Measurements from ENCODE around the gene CAPN10.

The CAPN10 gene

DNA sequence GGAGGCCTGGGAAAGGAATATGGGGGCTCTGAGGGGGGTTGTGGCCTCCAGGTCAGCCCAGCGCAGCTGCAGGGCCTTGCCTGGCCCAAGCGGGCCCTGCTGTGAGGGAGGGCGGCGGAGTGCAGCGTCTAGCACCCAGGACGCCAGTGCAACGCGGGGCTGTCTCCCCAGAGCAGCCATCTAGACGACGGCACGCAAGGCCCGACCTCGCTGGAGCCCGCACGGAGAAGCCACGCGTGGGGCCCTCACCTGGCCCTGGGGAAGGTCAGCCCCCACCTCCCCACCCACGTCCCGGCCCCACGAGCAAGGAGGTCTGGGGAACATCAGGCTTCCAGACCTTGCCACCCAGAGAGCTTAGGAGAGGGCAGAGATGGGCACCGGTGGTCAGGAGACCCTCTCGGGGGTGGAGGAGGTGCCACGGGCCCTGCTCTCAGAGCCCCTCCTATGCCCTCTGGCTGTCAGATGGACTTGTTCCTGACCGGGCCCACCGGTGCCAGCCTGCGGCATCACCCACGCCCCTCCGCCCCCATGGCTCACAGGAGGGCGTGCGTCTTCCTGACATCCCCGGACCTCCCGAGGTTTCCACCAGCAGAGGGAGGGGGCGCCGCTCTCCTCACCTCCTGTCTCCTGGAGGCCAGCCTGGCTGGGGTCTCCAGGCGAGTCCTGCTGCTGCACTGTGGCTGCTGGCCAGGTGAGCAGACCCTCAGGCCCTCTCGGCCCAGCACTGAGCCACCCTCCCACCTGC is 55.7 kb downstream of the CAPN10 start:
- no peak for FAIRE-seq

- FAIRE-seq = no peak
Observed at GRCh38 chr2:240642806-240643092, 56.2 kb downstream of the CAPN10 start.

- no peak for FAIRE-seq
Observed at GRCh38 chr2:240643093-240643810, 56.7 kb downstream of the CAPN10 start.

- FAIRE-seq = no peak
Observed at GRCh38 chr2:240643811-240644150, 57.2 kb downstream of the CAPN10 start.

GRCh38 chr2:240644171-240644651 is 57.7 kb downstream of the CAPN10 start:
- FAIRE-seq = no peak

DNA sequence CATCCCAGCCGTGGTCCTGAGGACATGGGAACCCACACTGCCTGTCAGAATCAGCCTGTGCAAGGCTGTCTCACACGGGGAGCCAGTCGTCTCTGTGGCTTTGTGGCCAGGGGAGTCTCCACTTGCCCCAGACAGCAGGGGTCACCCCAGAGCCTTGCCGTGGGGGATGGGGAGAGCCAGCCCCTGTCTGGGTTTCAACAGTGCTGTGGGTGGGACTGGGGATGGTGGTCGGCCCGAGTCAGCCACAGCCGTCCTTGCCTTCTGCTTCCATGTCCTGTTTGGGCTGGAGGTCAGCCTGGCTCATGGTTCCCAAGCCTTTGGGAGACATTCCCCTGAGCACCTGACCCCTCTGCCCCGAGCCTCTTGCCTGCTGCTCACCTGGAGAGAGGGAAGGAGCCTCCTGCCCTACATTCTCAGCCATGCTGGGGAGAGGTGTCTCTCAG is 58.3 kb downstream of the CAPN10 start:
- no peak for FAIRE-seq

DNA sequence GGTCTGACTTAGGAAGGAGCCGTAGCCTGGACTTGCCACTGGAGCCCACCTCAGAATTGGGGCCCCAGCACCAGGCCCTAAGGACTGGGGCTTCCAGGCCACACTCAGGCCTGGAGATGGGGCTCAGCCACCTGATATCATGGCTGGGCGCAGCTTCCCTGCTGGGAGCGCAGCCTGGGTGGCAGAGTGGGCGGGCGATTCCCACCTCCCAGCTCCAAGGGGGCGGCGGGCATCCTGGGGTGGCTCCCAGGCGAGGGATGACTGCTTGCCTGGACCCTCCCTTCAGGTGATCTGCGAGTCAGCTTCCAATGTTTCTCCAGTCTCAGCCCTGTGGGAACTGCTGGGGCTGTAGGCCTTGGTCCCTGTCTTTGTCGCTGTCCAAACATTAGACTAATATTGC is 58.8 kb downstream of the CAPN10 start:
- FAIRE-seq = no peak

DNA sequence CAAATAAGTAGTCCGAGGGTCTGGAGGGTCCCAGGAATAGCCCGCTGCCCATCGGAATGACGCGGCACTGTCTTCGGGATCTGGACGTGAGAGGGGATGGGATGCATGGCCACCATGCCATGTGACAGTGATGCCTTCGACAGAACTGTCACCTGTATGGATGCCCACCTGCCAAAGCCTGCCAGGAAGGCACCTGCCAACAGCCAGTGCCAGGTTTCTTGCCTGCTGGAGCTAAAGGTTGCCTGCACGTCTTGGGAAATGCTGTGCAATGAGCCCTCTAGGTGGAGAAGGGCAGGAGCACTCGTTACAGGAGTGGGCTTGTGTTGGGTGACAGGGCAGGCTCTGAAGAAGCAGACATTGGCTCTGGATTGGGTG is 59.3 kb downstream of the CAPN10 start:
- FAIRE-seq = no peak

DNA sequence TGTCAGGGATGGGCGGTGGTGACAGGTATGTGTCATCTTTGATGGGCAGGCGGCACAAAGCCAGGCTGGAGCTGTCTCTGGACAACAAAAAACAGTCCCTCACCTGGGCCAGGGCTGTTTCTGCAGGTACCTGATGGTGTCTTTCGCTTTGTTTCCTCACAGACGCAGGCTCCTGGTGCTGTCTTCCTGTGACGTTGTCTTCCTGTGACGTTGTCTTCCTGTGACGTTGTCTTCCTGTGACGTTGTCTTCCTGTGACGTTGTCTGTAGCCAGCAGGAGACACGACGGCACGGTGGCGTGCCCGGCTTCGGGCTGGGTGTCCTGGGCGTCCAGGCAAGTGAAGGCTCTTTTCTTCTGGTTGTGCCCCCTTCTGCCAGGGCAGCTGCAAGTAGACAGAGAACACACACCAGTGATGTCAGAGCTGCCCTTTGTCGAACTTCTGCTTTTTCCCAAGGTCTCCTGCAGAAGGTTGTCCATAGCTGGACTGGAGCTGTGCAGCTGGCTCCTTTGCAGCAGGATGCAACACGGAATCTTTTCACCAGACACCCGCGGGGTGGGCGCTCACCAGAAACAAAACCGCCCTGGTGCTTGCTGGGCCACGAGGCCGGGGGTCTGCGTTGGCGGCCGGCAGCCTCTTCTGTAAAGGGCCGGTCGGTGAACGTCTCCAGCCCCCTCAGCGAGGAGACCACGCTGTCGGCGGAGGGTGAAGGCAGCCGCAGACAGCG is 59.8 kb downstream of the CAPN10 start:
- no peak for FAIRE-seq

- FAIRE-seq = no peak
Observed at GRCh38 chr2:240646900-240647502, 60.5 kb downstream of the CAPN10 start.

DNA sequence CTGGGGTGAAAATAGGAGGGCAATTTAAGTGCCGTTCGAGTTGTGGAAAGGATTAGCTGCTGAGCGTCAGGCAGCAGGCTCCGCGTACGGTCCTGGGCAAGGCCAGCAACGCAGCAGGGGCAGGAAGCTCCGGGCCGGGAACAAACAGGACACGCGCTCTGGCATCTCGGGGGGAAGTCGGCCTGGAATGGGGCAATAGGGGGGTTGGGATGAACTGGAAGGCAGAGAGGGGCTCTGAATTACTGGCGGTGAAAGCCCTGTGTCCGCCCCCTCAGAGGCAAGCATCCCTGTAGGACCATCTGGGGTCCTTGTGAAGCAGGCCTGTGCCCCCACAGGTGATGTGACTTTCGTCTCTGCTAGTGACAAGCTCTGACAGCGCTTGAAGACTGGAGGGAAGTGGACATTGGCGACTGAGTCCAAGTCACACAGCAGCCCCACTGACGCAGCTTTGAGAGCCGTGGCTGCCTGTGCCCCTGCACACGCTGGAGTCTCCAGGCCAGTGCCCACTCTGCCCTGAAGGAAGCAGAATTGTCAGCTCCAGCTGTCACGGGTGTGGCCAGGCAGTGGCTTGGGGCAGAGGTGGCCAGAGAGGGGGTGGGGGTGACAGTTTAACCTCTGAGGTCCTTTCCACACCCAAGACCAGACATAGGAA is 61.1 kb downstream of the CAPN10 start:
- no peak for FAIRE-seq

DNA sequence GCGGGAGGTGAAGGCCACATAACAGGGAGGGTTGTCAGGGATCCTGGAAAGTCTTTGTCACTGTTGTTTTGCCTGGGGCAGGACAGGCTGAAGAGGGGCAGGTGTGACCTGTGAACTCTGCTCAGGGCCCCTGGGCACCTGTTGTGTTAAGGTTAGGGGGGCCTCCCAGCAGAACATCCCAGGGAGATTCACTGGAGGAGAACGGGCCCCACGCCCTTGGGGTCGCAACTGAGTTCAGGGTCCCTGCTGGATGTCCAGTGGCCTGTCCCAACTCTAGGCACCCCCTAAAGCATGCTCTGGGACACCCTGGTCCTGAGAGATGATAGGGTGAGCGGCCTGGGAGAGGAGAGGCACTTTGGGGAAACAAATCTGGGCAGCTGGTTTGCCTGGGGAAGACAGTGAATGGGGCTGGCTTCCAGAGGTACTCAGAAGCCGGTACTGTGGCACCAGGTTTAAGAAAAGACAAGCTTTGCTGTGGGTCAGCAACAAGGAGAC is 61.7 kb downstream of the CAPN10 start:
- no peak for FAIRE-seq
